ENCODE measurements around the gene BRIP1.
"Not testable (repeated sequence)": the region's sequence is repeated elsewhere in the genome, so short reads cannot be mapped to it uniquely, and the experiment has no call there.

BRIP1 gene

GRCh38 chr17:61680921-61681320 is 182.4 kb downstream of the BRIP1 start:
- no peak overlapping the region for H3K27ac ChIP-seq
- no peak for DNase-seq (ENCODE audit: low read depth, low spot score)

DNA sequence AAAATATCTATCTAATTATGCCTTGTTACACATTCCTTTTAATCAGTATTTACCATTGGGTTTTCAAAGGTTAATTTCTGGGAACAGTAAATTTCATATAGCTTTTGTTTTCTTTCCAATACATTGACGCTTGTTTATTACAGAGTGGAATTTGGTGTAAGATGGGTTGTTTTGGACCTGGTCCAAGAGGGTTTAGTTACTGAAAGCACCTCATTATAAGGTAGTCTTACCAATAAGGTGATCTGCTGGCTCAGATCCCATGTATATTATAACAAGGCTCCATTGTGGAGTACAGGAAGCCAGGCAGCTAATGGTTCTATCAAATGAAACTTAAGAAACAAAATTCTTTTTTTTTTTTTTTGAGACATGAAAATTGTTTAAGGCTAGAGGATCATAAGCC is 185.0 kb downstream of the BRIP1 start:
- H3K27ac ChIP-seq: no peak overlapping the region
- DNase-seq (ENCODE audit: low read depth, low spot score): no peak

DNA sequence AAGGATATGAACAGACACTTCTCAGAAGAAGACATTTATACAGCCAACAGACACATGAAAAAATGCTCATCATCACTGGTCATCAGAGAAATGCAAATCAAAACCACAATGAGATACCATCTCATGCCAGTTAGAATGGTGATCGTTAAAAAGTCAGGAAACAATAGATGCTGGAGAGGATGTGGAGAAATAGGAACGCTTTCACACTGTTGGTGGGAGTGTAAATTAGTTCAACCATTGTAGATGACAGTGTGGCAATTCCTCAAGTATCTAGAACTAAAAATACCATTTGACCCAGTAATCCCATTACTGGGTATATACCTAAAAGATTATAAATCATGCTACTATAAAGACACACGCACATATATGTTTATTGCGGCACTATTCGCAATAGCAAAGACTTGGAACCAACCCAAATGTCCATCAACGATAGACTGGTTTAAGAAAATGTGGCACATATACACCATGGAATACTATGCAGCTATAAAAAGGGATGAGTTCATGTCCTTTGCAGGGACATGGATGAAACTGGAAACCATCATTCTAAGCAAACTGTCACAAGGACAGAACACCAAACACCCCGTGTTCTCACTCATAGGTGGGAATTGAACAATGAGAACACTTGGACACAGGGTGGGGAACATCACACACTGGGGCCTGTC is 186.0 kb downstream of the BRIP1 start:
- DNase-seq (ENCODE audit: low read depth, low spot score); H3K27ac ChIP-seq: not testable (repeated sequence)

DNA sequence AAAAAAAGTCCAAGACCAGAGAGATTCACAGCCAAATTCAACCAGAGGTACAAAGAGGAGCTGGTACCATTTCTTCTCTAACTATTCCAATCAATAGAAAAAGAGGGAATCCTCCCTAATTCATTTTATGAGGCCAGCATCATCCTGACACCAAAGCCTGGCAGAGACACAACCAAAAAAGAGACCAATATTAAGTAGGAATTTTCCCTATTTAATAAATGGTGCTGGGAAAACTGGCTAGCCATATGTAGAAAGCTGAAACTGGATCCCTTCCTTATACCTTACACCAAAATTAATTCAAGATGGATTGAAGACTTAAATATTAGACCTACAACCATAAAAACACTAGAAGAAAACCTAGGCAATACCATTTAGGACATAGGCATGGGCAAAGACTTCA is 186.8 kb downstream of the BRIP1 start:
- DNase-seq (ENCODE audit: low read depth, low spot score): not testable (repeated sequence)

GRCh38 chr17:61674609-61675008 is 188.7 kb downstream of the BRIP1 start:
- not testable (repeated sequence) for DNase-seq (ENCODE audit: low read depth, low spot score); H3K27ac ChIP-seq

More for the DNA sequence above, 186.8 kb downstream of the BRIP1 start:
- H3K27ac ChIP-seq: not testable (repeated sequence)

- not testable (repeated sequence) for DNase-seq (ENCODE audit: low read depth, low spot score); H3K27ac ChIP-seq
Observed at GRCh38 chr17:61673019-61673897, 190.1 kb downstream of the BRIP1 start.

- no peak overlapping the region for H3K27ac ChIP-seq
- no peak for DNase-seq (ENCODE audit: low read depth, low spot score)
Observed at GRCh38 chr17:61672140-61672539, 191.2 kb downstream of the BRIP1 start.

DNA sequence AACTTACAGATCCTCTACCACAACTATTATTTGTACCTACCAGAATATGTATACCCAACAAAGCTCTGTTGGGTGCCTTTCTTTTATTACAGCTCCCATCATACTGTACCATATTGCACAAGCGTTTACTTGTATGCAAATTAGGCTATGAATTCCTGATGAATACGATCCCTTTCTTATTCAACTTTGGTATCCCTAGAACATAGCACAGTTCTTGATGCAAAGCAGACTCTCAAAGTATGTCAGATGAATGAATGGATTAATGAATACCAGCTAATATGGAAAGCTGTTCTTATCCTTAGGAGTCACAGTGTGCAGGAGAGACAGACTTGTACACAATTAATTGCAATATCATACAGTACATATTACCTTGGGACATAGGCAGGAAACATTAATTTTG is 192.6 kb downstream of the BRIP1 start:
- no peak overlapping the region for H3K27ac ChIP-seq
- DNase-seq (ENCODE audit: low read depth, low spot score): no peak

DNA sequence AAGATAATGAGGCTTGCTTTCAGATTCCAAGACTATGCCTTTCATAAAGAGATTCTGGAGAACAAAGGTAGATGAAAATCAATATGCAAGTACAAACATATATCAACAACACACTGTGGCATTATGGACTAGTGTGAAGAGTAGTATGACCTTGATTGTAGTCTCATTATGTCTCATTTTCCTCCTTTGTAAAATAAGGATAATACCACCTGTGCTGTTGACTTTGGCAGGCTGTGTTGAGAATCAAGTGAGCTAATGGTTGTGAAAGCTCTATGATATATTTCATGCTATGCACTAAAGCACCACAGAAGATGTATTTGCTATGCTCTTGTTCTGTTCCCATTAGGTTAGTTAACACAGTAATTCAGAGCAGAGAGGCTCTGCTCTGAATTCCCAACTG is 193.8 kb downstream of the BRIP1 start:
- H3K27ac ChIP-seq: no peak overlapping the region
- no peak for DNase-seq (ENCODE audit: low read depth, low spot score)

GRCh38 chr17:61668486-61668885 is 194.8 kb downstream of the BRIP1 start:
- no peak overlapping the region for H3K27ac ChIP-seq

DNA sequence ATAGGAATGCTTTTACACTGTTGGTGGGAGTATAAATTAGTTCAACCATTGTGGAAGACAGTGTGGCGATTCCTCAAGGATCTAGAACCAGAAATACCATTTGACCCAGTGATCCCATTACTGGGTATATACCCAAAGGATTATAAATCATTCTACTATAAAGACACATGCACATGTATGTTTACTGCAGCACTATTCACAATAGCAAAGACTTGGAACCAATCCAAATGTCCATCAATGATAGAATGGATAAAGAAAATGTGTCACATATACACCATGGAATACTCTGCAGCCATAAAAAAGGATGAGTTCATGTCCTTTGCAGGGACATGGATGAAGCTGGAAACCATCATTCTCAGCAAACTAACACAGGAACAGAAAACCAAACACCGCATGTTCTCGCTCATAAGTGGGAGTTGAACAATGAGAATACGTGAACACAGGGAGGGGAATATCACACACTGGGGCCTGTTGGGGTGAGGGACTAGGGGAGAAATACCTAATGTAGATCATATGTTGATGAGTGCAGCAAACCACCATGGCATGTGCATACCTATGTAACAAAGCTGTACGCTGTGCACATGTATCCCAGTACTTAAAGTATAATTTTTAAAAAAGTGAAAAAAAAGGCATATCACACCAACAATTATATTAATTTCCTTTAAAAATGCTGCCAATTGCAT is 196.8 kb downstream of the BRIP1 start:
- not testable (repeated sequence) for DNase-seq (ENCODE audit: low read depth, low spot score)

More at GRCh38 chr17:61668486-61668885, 194.8 kb downstream of the BRIP1 start:
- DNase-seq (ENCODE audit: low read depth, low spot score): no peak

DNA sequence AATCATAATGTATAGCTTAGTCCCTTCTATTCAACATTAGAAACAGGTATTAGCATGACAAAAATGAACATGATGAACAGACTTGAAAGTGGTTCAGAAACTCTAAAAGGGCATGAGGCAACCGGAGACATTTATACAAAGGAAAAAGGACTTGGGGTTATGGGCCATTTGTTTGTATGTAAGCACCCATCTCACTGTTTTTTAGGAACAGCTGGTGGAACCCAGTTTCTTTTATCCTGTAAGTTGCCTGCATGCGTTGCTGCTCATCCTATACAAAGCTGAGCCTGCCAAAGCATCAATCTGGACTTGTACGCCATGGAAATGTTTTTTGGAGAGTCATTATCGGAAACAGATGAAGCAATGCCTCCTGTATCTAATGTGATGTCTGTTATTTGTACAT is 200.0 kb downstream of the BRIP1 start:
- no peak for DNase-seq (ENCODE audit: low read depth, low spot score)
- no peak overlapping the region for H3K27ac ChIP-seq

More for the DNA sequence above, 196.8 kb downstream of the BRIP1 start:
- not testable (repeated sequence) for H3K27ac ChIP-seq

- no peak overlapping the region for H3K27ac ChIP-seq
- DNase-seq (ENCODE audit: low read depth, low spot score): no peak
Observed at GRCh38 chr17:61662741-61663140, 200.6 kb downstream of the BRIP1 start.

- no peak for DNase-seq (ENCODE audit: low read depth, low spot score)
- no peak overlapping the region for H3K27ac ChIP-seq
Observed at GRCh38 chr17:61662186-61662585, 201.1 kb downstream of the BRIP1 start.

GRCh38 chr17:61660746-61661485 is 202.4 kb downstream of the BRIP1 start:
- no peak for DNase-seq (ENCODE audit: low read depth, low spot score)
- H3K27ac ChIP-seq: no peak overlapping the region

DNA sequence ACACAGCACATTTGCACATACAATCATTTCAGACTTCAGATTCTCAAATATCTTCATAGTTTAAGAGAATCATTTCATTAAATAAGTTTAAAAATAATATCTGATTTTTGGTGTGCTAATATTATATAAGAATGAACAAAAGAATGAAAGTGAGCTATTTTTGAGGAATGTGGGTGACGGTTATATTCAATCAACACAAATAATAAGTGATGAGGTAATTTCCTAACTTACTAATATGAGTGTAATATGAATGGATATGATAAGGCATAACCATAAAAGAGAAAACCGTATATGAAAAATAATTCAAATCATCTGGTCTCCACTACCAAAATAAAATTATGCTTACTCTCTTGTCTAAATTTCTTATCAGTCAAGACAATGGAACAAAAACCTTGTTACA is 203.9 kb downstream of the BRIP1 start:
- no peak for DNase-seq (ENCODE audit: low read depth, low spot score)
- no peak overlapping the region for H3K27ac ChIP-seq

DNA sequence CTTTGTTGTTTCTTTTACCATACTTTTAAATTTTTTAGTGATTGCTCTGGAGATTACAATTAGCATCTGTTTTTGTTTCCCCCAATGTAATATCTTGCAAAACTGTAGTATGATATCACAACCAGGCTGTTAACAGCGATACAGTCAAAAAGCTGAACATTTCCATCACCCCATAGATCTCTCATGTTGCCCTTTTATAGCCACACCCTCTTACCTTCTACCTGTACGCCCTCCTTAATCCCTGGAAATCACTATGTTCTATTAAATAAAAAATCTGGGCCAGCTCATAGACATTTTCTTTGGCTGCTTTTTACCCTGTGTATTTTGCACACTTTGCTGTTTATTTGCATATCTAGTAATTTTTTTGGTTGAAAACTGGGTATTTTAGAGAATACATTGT is 205.1 kb downstream of the BRIP1 start:
- no peak for DNase-seq (ENCODE audit: low read depth, low spot score)

DNA sequence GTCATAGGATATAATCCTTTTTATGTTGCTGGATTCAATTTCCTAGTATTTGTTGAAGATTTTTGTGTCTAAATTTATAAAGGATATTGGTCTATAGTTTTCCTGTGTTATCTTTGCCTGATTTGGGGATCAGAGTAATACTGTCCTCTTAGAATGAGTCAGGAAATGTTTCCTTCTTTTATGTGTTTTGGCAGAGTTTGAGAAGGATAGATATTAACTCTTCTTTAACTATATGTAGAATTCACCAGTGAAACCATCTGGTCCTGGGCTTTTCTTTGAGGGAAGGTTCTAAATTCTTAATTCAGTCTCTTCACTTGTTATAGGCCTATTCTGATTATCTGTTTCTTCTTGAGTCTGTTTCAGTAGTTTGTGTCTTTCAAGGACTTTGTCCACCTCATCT is 206.0 kb downstream of the BRIP1 start:
- H3K27ac ChIP-seq: no peak overlapping the region
- DNase-seq (ENCODE audit: low read depth, low spot score): no peak

More for the DNA sequence above, 205.1 kb downstream of the BRIP1 start:
- no peak overlapping the region for H3K27ac ChIP-seq

- H3K27ac ChIP-seq: no peak overlapping the region
- DNase-seq (ENCODE audit: low read depth, low spot score): no peak
Observed at GRCh38 chr17:61656721-61657217, 206.6 kb downstream of the BRIP1 start.

- DNase-seq (ENCODE audit: low read depth, low spot score): no peak
Observed at GRCh38 chr17:61650749-61651148, 212.6 kb downstream of the BRIP1 start.

More at GRCh38 chr17:61650749-61651148, 212.6 kb downstream of the BRIP1 start:
- no peak overlapping the region for H3K27ac ChIP-seq
